Putamen (tissue), 1 donor: Measurements from ENCODE around the gene NSG2.
"Not testable (repeated sequence)": the region's sequence is repeated elsewhere in the genome, so short reads cannot be mapped to it uniquely, and the experiment has no call there.

Source experiments
- DNase-seq: peaks from one replicate; pipeline ENCODE4 v3.0.0-alpha.2; 2016; ENCODE audit warnings: low spot score

Gene NSG2

DNA sequence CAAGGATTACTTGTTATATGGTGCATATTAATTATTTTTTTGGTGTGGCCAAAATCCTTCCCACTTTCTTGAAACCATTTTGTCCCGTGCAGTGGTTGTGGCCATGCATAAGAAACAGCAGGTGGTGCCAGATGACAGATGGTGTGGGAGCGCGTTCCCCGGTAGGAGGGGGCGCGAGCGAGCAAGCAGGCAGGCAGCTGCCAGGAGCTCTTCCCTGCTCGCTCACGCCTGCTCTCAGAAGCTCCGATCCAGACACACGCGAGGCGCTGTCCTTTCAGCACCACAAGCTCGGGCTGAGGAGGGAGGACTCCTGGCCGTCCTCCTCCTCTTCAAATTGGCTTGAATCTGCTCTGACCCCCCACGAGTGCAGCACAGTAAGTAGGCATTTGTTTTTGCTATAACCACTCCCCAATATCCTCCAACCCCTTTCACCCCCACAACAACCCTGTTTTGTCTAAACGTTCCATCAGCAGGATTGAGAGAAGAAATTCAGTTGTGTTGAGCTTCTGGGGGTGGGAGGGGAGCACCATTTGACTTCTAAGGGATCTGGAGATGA, at the start of gene NSG2:
Gene NSG2, plus strand, starts transcription at position 237 of the 556 bp plus-strand sequence. CDS start 1,050 bp downstream, outside the sequence.
- DNase-seq = peak; percentile 94

DNA sequence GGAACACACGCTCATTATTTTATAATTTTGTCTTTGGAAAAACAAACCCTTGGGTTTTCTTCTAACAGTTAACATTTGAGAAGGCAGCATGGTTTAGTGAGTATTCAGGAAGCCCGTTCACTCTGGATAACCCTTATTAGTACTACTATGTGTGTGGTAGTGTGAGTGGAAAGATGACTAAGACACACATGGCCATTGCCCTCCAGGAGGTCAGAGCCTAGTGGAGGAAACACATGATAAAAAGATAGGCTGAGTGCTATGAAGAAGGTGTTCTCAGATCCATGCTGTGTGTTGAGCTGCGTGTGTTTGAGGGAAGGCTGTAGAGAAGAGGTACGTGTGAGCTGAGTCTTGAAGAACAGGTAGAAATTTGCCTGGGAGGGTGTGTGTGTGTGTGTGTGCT, 48.2 kb upstream of the NSG2 start:
- DNase-seq = no peak

DNA sequence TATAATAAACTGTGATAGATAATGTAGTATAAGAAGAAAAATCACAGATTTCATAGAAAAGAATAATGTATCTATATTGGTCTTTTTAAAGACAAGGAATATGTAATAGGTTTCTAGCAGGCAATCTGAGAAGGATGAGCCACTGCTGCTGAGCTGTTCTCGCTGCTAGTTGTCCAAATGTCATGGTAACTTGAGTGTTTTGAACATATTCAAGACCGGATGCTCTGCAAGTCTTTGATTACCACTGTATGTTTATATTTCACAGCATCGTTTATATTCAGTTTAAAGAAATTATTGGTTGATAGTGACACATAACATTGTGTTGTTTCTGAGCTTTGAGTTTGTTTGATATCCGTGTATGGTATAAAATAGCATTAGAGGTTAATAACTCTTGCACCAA, 47.0 kb upstream of the NSG2 start:
- no peak for DNase-seq

DNA sequence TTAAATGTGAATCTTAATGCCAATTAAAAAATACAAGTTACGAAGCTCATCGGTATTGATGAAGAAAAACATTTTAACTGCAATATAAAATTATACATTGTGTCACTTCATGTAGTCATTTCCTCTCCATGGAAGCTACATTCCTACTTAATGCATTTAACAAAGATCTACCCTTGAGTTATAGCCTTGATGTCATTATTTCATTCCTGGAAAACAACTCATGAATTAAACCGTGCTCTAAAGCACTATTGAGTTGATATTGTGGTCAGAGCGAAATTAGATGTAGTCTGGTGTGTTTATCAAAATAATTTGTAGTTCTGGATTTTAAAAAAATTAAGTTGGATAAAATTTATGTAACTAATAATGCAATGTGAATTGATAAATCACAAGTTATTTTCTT, 45.4 kb upstream of the NSG2 start:
- DNase-seq = no peak

DNA sequence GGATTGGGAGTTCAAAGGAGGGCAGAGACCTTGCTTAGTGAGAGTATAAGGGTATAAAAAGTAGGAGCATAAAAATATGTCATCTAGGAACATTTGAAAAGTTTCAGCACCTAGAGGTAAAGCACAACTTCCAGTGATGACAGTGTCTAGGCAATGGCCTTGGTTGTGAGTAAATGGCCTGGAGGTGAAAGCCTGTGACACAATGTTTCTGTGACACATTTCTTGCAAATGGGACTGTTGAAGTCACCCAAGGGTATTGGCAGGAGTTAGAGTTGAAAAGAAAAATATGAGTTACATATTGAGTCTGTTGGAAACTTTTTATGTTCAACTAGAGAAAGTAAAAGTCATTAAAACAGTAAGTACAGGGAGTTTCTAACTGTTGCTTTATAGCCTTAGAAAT, 41.7 kb upstream of the NSG2 start:
- no peak for DNase-seq

DNA sequence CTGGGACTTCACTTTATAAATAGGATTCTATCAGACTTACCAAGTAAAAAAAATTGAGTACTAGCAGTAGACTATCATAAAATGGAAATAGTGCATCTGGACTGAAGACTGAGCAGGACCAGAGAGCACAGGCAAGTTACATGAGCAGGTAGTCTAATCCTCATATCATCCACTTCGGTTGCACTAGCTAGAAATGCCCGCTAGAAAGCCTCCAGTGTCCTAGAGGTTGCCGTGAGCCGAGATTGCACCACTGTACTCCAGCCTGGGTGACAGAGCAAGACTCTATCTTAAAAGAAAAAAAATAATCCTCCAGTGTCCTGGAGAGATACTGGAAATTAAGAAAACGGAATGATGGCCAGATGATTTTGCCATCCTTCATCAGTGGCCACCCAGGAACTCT, 36.6 kb upstream of the NSG2 start:
- DNase-seq = no peak

DNA sequence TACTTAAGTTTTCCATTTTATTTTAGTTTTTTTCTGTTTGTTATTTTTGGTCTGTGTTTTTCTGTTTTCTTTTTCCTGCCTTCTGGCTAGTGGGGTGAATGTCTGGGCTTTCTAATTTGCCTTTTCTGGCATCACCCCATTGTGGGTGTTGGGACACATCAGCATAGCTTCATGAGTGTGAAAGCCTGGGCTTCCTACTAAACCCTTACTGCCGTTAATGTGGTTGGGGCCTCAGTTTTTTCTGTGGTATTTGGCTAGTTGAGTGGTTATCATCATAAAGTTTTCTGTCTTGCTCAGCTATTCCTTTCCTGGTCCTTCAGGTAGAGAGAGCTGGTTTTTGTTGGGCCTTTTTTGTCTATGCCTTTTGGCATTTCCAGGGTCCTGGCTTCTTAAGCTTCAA, 35.1 kb upstream of the NSG2 start:
- no peak for DNase-seq

DNA sequence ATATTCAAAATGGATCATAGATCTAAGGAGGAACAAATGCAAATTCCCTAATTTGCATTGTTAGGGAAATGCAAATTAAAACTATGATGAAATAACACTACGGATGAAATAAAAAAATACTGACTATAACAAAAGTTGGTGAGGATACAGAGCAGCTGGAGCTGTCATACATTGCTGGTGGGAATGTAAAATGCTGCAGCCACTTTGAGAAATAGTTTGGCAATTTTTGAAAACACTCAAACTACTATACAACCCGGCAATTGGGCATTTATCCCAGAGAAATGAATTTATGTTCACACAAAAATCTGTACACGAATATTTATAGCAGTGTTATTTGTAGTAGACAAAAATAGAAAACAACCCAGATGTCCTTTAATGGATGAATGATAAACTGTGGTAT, 34.1 kb upstream of the NSG2 start:
- DNase-seq = no peak

DNA sequence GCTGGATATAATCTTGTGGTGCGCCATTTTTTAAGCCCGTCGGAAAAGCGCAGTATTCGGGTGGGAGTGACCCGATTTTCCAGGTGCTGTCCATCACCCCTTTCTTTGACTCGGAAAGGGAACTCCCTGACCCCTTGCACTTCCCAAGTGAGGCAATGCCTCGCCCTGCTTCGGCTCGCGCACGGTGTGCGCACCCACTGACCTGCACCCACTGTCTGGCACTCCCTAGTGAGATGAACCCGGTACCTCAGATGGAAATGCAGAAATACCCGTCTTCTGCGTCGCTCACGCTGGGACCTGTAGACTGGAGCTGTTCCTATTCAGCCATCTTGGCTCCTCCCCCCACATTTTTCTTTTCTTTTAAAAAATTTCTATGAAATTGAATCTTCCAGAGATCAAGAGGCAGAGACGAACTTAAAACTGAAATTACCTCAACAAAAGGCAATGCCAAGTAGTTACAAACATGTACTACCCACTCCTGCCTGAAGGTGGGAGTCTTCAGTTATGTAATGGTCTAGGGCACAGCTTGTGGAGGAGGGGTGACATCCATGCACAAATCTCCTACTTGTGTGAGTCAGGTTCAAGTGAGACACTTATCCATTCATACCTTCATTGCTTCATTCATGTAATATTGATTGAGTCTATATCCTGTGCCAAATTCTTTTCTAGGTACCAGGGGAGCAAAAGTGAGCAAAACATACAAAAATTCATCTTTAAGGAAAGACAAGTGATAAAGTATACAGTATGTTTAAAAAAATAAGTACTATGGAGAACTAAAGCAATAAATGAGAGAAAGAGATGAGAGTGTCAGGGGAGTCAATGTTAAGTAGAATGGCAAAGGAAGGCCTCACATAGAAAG, 25.2 kb upstream of the NSG2 start:
- not testable (repeated sequence) for DNase-seq

DNA sequence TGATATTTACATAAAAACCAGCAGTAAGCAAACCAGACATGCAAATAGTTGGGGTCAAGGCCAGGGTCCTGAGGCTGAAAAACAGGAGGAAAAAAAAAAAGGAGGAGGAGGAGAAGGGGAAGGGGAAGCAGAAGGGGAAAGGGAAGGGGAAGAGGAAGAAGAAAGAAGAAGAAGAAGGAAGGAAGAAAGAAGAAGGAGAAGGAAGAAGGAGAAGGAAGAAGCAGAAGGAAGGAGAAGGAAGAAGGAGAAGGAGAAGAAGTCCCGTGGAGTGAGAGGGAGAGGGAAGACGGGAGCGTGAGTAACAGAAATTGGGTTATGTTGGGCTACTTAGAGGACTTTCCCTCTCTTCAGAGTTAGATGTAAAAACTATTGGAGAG, 24.6 kb upstream of the NSG2 start:
- no peak for DNase-seq

DNA sequence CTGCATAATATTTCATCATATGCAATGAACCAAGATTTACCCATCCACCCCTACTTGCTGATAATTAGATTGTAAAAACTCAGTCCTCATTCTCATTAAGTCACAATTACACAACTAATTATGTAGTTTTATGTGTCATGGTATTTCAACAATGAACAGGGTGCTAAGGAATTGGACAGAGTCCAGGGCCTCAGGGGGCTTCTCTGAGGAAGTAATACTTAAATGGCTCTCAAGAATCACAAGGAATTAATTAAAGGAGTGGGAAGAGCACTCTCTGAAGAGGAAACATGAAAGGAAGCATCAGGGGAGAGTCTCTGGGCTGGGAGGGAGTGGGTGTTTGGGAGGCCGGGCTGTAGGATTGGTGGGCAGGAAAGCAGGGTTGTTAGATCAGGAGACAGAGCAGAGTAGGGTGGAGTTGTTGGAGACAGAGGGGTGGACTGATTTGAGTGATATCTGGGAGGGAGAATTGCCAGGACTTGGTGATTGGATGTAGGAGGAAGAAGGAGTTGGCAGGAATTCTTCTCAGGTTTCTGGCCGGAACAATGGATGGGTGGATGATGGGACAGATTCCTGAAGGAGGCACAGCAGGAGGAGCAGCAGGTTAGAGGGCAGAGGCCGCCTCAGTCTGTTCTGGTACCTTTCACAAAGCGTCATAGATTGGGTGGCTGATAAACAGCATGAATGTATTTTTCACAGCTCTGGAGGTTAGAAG, 23.0 kb upstream of the NSG2 start:
- DNase-seq = no peak

DNA sequence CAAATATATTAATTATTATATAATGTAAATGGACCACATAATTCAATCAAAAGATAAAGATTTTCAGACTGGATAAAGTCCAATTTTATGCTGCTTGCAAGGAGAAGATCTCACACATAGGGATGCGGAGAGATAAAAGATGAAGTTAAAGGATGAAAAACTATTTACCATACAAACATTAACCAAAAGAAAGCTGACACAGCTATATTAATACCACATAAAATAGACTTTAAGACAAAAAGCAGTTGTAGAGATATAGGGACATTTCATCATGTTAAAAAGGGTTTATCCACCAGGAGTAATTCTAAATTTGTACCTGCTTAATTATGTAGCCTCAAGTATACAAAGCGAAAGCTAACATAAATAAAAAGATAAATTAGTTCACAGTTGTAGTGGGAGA, 15.2 kb upstream of the NSG2 start:
- DNase-seq = no peak

DNA sequence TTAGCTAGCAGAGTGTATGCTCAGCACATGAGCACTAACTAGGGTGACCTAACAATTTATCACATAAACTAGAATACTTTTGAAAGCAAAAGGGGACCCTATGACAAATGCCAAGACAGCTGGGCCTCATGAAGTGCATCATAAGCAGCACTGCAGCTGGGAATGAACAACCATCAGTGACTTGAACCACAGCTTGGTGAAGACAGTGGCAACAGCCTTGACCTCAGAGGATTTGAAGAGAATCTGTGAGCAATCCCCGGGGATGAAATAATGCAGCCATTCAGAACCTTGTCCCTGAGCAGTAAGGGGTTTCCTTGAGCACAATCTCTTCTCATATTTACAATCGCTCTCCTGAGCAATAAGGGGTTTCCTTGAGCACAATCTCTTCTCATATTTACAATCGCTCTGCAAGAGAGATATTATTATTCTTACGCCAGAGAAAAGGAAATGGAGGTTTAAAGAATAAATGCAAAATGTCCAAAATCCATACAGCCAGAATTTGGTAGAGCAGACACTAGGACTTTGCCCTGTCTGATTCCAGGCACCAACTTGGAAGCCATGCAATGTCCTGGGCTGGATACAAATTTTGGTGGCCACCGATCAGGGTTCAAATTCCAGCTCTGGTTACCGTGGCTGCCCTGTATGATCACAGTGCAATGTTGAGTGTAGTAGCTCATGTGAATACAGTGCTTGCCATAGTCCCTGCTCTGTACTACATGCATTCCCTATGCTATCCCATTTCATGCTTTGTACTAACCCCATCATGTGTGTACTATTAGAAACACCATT, 846 bp upstream of the NSG2 start:
- no peak for DNase-seq

DNA sequence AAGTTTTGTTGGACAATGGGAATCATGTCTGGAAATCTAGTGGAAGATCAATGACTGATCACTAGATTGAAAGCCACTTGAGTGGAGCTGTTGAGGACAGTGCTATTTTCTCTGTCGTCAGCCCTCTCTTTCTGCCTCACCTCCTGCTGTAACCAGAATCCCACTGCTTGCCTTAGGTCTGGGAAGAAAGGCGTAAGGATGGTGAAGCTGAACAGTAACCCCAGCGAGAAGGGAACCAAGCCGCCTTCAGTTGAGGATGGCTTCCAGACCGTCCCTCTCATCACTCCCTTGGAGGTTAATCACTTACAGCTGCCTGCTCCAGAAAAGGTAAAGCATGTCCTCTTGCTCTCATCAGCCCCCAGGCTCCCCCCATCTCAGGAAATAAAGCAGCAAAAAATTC, 1.1 kb downstream of the NSG2 start:
- DNase-seq = no peak

DNA sequence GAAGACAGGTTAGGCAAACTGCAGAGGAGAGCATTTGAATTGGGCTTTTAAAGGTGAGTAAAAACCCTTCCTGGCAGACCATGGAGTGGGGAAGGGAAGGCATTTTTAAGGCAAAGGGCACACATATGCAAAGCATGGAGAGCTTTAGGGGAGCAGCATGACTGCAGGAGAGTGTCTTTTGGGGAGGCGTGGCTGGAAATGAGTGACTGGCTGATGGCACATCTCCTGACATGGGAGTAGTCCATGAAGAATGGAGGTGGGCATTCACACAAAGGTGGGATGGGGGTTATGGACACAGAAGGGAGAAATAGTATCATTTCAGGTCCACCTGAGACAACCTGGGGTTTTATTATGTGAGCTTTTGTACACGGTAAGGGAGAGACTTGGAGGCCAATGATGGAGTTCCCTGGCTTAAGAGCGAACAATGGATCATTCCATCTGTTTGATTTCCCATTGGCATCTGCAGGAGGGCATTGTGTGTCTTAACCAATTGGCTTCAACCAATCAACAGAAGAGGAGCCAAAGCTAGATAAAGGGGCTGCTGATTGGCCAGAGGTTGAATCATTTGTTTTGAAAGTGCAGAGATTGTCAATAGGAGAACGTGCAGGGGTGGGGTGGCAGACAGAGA, 2.1 kb downstream of the NSG2 start:
- no peak for DNase-seq

DNA sequence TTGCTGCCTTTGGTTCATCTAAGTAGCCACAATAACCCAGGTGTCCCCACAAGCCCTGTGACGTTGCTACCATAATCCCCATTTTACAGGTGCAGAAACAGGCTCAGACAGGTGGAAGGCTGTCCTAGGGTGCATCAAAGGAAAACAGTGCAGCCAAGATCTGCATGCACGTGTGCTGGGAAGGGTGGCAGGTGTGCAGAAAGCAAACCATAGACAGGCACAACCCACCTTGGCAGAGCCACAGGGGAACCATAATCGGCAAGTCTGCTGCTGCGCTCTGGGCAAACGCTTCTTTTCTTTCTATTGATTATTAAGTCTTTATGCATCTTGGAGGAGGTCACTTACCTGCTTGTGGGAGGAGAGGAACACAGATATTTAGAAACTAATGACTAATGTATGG, 7.1 kb downstream of the NSG2 start:
- no peak for DNase-seq

DNA sequence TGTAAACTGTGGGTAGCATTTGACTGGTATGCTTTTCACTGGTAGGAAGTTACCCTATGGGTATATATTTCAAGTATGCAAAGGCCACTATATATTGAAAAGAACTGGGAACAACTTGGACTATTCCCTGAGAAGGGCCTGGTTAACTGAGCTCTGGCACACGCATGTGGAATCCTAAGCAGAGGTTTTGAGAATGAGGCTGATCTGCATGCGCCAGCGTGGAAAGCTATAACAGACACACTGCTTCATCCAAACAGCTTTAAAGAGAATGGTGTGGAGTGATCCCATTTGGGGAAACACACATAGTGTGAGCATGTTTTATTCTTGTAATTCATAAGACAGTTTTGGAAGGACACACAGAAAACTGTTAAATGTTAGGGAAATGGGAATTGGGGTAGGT, 8.4 kb downstream of the NSG2 start:
- no peak for DNase-seq

DNA sequence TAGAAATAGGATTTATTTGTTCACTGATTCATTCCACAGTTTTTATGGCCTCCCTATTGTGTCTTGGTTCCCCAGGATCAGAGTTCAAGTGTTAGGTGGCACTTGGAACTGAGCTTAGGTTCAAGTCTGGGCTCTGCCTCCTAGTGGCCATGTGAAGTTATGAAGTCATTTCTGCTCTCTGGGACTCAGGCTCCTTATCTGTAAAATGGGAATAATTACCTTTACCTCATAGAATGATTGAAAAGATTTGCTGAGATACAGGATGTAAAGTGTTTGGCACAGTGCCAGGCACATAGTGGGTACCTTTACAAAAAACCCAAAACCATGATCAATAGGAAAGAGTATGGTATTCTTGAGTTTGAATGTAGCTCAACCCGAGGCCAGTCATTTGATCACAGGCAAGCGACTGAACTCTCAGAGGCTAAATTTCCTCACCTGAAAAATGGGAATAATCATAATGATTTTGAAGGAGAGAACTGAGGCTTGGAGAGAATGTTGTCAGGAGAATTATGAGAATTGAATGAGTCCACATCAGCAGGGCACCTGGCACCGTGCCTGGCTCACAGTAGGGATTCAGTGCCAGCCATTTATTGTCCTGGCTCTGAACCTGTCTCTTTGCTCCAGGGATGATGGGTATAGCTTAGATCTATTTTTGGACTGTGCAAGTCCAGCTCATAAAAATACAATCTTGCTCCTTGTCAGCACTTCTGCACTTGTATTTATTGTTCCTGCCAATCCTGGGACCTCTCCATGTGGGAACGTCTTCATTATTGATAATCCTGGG, 10.8 kb downstream of the NSG2 start:
- DNase-seq = no peak

DNA sequence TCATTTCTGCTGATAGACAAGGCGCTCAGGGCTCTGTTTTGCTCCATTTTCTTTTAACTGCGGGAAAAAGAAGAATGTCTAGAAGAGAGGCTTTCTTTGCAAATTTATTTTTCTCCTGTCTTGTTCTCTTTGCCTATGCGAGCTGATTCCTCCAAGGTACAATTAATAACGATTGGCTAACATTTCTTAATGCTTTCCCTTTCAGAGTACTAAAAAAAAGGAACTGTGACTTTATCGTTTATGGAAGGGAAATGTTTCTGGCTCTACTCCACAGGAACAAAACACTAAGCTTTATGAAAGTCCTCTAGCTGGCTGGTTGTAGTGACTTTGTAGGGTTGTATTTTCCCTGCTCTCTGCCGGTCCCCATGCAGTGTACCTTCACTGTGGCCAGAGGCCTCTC, 11.7 kb downstream of the NSG2 start:
- DNase-seq = no peak

DNA sequence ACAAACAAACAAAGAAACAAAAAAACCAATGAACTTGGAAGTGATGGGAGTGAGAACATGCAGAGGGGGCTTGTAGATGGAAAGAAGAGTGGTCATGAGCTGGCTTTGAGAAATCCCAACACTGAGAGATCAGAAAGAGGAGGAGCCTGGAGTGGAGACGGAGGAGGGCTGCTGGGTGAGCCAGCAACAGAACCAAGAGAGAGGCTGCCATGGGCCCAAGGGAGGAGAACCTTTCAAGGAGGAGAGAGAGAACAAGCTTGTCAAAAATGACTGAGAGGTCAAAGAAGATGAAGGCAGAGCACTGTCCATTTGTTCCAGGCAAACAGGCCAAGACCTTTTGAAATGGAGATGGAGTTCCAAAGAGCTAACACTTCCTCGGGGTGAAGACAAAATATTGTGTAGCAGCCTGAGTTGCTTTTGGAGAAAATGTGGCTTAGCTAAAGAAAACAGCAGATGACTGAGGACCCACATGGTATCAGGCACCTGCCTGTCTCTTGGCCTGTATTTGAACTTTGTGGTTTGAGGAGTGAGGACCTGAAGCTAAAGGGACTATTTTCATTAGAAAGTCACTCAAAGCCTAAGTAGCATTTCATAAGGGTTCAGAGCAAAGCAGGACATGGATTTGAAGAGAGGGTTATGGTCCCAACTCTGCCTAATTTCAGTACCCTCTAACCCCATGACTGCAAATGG, 13.1 kb downstream of the NSG2 start:
- DNase-seq = no peak

DNA sequence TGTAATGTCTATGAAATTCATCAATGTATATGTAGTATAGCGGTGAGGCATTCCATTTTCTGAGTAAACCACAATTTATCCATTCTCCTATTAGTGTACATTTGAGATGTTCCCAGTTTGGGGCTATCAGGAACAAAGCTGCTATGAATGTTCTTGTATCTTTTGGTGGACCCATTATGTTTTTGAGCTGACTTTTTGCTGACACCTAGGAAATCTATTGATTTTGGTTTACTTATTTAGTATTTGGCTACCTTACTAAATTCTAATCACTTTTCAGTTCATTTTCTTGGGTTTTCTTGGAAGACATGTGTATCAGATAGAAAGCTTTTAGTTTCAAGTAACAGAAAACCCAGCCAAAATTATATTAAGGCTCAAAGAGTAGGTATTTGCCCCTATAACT, 13.7 kb downstream of the NSG2 start:
- DNase-seq = no peak
